Measurements from ENCODE around the gene PLXNA4. TPM values are rescaled to one million over a fixed set of nuclear protein-coding genes. Genes with fewer than 3 reads are reported as not detected.

Gene PLXNA4
- total RNA-seq, 4 donors from 2014 or later = 0.49 to 7.1 (median 2.0) TPM

DNA sequence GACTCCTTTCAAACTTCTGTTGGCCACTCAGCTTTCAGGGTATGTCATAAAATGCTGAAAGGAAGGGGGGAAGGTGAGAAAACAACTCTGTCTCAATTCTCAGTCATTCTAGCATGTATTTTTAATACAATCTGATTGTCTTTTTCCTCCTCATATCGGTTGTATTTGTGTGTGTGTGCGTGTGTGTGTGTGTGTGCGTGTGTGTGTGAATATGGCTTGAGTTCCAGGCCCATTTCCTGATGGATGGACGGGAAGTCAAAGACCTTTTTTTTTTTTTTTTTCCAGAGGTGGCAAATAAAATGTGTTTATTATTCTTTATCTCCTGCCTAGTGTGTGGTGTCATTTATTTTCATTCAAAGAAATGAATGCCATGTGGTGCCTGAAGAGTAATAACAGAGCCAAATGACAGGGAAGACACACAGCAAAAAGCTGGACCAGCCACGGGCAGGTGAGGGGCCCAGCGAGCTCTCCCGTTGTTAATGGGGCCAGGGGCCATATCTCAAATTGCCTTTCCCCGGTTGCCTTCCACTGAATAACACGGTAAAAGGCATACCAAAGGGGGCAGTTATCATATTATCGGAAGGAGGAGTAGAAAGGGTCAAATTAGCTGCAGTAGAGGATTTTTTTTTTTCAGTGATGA, 3.1 kb upstream of the PLXNA4 start:
- H3K27me3 ChIP-seq = peaks cover 3 to 79% (median 12%) of the 10 kb centered on the region in 4 donors
- DNase-seq = no peak
- H3K4me3 ChIP-seq = no peak overlapping the region
- H3K27ac ChIP-seq = no peak overlapping the region
- intact Hi-C loops (cut with DNase I) = no loop called here
- WGBS, 2 donors = 77 to 79% methylated on average over 10 of the region's 10 CpGs
- H3K36me3 ChIP-seq = no peaks in the 10 kb centered on the region
- TF ChIP-seq, protein P1, sequence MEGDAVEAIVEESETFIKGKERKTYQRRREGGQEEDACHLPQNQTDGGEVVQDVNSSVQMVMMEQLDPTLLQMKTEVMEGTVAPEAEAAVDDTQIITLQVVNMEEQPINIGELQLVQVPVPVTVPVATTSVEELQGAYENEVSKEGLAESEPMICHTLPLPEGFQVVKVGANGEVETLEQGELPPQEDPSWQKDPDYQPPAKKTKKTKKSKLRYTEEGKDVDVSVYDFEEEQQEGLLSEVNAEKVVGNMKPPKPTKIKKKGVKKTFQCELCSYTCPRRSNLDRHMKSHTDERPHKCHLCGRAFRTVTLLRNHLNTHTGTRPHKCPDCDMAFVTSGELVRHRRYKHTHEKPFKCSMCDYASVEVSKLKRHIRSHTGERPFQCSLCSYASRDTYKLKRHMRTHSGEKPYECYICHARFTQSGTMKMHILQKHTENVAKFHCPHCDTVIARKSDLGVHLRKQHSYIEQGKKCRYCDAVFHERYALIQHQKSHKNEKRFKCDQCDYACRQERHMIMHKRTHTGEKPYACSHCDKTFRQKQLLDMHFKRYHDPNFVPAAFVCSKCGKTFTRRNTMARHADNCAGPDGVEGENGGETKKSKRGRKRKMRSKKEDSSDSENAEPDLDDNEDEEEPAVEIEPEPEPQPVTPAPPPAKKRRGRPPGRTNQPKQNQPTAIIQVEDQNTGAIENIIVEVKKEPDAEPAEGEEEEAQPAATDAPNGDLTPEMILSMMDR (IDR thresholded peaks at IDR 0.05) = no peak
- no peak for TF ChIP-seq POLR2A (IDR thresholded peaks at IDR 0.05)
- no peaks in the 10 kb centered on the region for H3K9me3 ChIP-seq
- H3K4me1 ChIP-seq = peaks cover 0 to 30% (median 8%) of the 10 kb centered on the region in 3 donors

DNA sequence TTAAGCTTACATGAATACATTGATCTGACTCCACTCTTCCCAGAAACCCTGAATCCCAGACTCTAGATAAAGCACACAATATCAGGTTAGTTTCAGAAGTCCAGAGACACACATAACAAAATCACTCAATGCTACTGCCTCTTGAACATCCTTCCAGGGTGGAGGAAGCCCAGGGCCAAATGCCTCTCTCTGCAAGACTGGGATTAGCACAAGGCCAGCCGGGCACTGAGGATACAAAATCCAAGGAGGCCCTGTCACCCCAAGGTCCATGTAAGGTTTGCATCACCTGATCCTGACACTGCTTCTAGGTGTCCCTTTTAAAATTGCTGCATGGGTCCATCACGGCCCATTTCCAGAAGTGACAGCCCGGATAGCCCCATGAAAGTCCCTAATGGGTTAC, 2.6 kb upstream of the PLXNA4 start:
- Histone ChIP-seq H3K36me3 (no peaks in the 10 kb centered on the region), H3K4me3 (no peak overlapping the region), H3K9me3 (no peaks in the 10 kb centered on the region), H3K27ac (no peak overlapping the region), H3K4me1 (peaks cover 0 to 35% (median 8%) of the 10 kb centered on the region in 3 donors), H3K27me3 (peaks cover 3 to 85% (median 15%) of the 10 kb centered on the region in 4 donors)
- 83 to 96% methylated on average over 2 to 3 of the region's 3 CpGs for WGBS, 2 donors
- intact Hi-C loops (cut with DNase I) = no loop called here
- TF ChIP-seq, protein P1 (IDR thresholded peaks at IDR 0.05) = no peak
- no peak for TF ChIP-seq POLR2A (IDR thresholded peaks at IDR 0.05)
- DNase-seq = no peak

DNA sequence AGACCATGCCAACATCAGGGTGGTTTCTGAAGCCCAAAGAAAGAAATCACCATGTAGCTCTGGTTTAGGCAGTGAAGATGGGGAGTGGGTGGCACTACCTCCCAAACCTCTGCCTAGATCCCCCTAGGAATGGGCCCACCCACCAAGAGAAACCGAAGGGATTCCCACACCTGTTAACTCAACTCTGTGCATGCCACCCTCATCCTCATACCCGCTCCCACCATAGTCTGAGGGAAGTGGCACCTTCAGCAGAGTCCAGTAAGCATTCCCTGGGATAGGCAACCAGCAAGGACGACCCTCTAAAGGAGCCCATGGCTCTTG, 1.7 kb upstream of the PLXNA4 start:
- TF ChIP-seq, protein P1 (IDR thresholded peaks at IDR 0.05) = no peak
- TF ChIP-seq POLR2A (IDR thresholded peaks at IDR 0.05) = no peak
- no peaks in the 10 kb centered on the region for H3K36me3 ChIP-seq
- H3K27ac ChIP-seq = peak overlapping the region in 1 of 4 donors; percentile 56
- H3K4me1 ChIP-seq = peaks cover 0 to 43% (median 8%) of the 10 kb centered on the region in 3 donors
- intact Hi-C loops (cut with DNase I) = no loop called here
- no peaks in the 10 kb centered on the region for H3K9me3 ChIP-seq
- WGBS, 2 donors = 68 to 69% methylated on average over 2 to 3 of the region's 3 CpGs
- no peak for DNase-seq
- H3K27me3 ChIP-seq = peaks cover 4 to 93% (median 18%) of the 10 kb centered on the region in 4 donors
- H3K4me3 ChIP-seq = no peak overlapping the region

DNA sequence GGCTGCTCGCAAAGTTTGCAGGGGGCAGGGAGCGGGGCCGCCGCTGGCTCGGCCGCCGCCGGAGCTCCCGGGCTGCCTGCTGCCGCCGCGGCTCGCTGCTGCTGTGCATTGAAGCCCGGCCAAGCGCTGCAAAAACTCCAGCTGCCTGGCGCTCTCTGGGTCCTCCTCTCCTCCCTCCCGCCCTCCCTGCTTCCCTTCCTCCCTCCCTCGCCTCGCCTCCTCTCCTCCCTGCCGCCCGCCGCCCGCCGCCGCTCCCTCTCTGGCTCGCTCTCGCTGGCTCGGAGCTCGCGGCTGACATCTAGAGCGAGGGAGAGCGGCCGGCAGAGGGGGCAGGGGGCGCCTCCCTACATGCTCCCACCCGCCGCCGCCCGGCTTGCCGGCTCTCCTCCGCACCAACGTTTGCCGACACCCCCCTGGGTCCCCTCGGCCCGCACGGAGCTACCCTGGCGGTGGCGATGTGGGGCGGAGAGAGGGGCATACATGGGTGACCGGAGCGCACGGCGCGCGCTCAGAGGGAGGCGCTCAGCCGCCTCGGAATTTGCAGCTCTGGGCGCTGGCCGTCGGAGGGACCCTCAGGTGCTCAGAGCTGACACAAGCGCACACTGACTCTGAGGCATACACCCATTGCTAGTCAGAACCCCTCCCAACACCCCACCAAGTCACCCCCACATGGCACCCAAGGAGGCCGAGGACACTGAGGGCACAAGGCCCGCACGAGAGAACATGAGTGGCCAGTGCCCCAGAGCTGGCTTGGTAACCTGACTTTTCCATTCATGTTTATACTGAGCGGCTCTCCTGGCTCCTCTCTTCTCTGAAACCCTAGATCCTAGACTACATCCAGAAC, 1.2 kb upstream of the PLXNA4 start:
- Histone ChIP-seq H3K4me1 (peaks cover 0 to 48% (median 8%) of the 10 kb centered on the region in 3 donors), H3K27ac (peak overlapping the region in 3 of 4 donors; percentile 56 to 75 (median 74)), H3K4me3 (peak overlapping the region; percentile 13 to 71 (median 40)), H3K36me3 (no peaks in the 10 kb centered on the region), H3K27me3 (peaks cover 4 to 97% (median 18%) of the 10 kb centered on the region in 4 donors), H3K9me3 (no peaks in the 10 kb centered on the region)
- WGBS, 2 donors = 12% methylated on average over 13 of the region's 65 CpGs; no CpG with 5 or more reads in 1 of the 2 donors
- TF ChIP-seq, protein P1 (IDR thresholded peaks at IDR 0.05) = peak in 1 of 6 experiments; percentile 6
- no peak for TF ChIP-seq POLR2A (IDR thresholded peaks at IDR 0.05)
- intact Hi-C loops (cut with DNase I) = no loop called here
- no peak for DNase-seq

DNA sequence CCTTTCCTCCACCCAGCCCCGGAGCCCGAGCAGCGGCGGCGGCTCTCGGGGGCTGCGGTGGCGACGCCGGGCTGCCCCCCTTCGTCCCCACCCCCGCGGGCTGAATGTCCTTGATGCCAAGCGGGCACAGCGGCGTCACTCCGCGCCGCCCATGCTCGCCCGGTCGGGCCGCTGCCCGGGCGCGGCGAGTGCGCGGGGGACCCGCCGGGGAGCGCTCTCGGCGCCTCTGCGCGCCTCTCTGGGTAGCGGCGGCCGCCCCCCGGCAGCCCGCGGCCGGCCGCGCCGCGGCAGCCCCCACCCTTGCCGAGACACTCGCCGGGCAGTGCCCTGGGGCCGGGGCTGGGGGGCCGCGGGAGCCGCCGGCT, 433 bp upstream of the PLXNA4 start:
- intact Hi-C loops (cut with DNase I) = no loop called here
- Histone ChIP-seq H3K4me3 (peak overlapping the region; percentile 27 to 71 (median 51)), H3K9me3 (no peaks in the 10 kb centered on the region), H3K4me1 (peaks cover 0 to 51% (median 8%) of the 10 kb centered on the region in 3 donors), H3K36me3 (no peaks in the 10 kb centered on the region), H3K27me3 (peaks cover 4 to 97% (median 18%) of the 10 kb centered on the region in 4 donors), H3K27ac (peak overlapping the region; percentile 6 to 75 (median 58))
- WGBS, 2 donors = no CpG with 5 or more reads among the region's 55 CpGs
- no peak for DNase-seq
- TF ChIP-seq, protein P1 (IDR thresholded peaks at IDR 0.05) = no peak
- TF ChIP-seq POLR2A (IDR thresholded peaks at IDR 0.05) = no peak
